ENCODE measurements around the gene HS6ST3.

DNA sequence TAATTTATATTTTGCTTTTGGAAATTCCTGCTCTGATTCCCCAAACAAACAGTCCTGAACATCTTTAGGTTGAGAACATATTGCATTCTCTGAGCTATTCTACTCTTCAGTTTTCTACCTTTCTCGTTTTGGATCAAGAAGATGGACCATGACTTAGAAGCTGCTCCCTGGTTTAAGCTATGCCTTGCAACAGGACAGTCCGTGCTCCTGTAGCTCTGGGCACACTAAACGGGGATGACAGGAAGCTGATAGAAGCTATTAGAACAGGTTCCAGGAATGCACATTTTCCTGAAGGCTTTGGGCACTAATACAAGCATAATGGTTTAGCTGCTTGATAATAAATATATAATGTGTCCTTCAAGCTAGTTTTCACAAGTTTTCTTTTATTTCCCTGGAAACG is 385.2 kb downstream of the HS6ST3 start:
- TF ChIP-seq, protein P1, sequence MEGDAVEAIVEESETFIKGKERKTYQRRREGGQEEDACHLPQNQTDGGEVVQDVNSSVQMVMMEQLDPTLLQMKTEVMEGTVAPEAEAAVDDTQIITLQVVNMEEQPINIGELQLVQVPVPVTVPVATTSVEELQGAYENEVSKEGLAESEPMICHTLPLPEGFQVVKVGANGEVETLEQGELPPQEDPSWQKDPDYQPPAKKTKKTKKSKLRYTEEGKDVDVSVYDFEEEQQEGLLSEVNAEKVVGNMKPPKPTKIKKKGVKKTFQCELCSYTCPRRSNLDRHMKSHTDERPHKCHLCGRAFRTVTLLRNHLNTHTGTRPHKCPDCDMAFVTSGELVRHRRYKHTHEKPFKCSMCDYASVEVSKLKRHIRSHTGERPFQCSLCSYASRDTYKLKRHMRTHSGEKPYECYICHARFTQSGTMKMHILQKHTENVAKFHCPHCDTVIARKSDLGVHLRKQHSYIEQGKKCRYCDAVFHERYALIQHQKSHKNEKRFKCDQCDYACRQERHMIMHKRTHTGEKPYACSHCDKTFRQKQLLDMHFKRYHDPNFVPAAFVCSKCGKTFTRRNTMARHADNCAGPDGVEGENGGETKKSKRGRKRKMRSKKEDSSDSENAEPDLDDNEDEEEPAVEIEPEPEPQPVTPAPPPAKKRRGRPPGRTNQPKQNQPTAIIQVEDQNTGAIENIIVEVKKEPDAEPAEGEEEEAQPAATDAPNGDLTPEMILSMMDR (IDR thresholded peaks at IDR 0.05 in 4 of 5, conservative IDR thresholded peaks at IDR 0.05 in 1 of 5): no peak
- TF ChIP-seq POLR2A (IDR thresholded peaks at IDR 0.05): no peak
